HG02610 (cell line): ENCODE data around the gene ROR2.

ENCODE experiments used
- ATAC-seq: cut with Tn5 transposase; IDR thresholded peaks from one replicate; pipeline ENCODE4 v1.9.1; 2021; ENCODE audit warnings: mild to moderate bottlenecking, moderate library complexity; ENCODE audit not compliant: unreplicated experiment

The ROR2 gene

DNA sequence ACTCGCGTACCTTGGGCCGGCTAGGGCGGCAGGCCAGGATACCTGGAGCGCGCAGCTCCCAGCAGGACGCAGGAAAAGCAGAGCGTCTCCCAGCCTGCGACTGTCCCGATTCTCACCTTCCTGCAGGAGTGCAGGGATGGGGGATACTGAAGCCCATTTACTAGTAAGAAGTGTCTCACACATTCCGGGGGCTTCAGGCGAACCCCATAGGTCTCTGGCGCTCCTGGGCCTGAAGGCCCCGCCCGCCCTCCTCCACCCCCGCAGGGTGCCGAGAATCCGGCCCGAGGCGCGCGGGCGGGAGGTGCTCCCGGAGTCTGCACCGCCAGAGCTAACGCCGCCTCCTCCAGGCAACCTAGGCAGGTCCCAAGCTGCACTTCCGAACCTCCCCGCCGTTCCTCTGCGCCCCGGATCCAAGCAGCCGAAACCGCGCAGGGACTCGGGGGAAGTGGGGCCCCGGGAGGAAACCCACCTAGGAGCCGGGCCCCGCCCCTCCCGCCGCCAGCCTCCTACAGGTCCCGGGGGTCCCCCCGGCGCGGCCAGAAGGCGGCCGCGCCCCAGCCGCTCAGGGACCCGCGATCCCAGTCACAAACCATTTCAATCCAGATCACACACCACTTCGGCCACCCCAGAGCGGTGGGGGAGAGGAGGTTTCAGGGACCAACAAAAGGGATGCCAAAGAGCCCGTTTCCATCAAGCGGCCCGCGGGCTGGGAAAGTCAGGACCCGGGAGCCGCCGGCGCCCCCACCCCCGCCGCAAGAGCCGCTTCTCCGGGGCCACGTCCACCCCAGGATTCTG lies 1.2 kb downstream of the ROR2 start:
- no peak for ATAC-seq

- ATAC-seq, result no peak
Observed at GRCh38 chr9:91948101-91948596, 1.9 kb downstream of the ROR2 start.

DNA sequence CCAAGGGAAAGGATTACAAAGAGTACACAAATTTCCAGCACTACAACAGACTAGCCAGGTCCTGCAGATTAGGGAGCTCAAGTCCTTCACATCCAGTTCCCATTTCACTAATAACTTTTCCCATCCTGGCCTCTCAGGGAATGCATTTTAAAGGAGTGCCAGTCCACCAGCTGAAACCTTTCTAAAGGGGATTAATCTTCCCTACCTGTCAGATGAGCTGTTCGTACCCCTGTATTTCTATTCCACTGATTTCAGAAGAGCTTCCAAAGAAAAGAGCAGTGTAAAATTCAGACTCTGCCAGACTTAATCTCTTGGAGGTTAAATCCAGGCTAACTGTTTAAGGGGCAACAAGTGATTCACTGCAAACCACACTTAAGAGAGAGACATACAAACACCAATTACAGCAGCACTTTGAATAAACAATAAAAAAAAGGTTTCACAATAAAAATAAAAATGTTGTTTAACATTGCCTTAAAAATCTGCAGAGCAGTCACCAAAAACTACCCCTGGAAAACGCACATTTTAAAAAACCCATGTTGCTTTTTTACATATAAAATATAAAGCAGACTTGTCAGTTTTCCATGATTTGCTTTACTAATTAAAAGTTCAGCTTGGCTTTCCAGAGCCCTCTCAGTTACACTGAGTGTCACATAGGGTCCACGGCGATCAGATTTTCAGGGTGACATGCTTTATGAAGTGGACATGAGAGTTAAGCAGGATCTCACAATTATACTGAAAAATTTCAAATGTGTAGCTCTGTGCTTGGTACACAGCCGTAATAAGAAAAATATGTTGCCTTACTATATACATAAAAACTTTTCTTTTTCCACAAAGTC lies 3.2 kb downstream of the ROR2 start:
- no peak for ATAC-seq

- ATAC-seq, result no peak
Observed at GRCh38 chr9:91946196-91946595, 3.8 kb downstream of the ROR2 start.

DNA sequence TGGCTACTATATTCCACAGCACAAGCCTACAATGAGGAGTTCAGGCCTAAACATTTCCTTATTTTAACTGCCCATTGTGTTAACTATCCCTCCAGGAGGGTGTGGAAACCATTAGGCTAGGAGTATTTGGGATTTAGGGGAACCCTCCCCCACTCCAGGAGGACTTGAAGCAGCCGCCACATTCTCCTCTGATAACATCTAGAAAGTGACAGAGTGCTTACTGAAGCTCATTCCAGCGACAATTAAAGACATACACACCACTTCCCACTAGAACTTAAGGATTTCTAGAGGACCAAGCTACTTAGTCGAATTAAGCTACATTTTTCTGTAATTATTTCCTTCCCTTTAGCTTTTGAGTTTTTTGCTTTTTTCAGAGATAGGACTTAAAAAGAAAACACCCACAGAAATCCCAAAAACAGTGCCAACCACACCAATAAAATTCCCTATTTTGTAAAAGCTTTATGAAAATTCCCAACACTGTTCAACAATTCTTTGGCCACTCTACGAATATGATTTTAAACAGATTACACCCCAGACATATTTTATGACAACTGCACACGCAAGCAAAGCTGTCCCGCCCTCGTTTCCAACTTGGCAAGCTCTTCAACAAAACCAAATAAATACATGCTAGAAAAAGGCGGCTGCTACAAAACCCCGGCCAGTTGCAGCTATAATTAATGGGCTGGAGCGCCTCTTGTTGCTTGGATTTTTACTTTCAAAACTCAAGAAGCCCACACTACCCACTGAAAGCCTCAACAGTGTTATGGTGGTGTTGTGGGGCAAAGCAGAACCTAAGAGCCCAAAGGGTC lies 4.5 kb downstream of the ROR2 start:
- ATAC-seq, result no peak

DNA sequence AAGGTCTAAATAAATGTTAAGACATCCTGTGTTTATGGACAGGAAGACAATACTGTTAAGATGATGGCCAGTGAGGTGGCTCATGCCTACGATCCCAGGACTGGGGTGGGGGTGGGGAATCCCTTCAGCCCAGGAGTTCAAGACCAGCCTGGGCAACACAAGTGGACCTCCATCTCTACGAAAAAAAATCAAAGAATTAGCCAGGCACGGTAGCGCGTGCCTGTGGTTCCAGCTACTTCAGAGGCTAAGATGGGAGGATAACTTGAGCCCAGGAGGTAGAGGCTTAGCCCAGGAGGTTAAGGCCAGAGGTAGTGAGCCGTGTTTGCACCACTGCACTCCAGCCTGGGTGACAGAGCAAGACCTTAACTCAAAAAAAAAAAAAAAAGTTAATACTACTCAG lies 5.3 kb downstream of the ROR2 start:
- no peak for ATAC-seq

- ATAC-seq, result no peak
Observed at GRCh38 chr9:91943478-91944470, 6.3 kb downstream of the ROR2 start.

DNA sequence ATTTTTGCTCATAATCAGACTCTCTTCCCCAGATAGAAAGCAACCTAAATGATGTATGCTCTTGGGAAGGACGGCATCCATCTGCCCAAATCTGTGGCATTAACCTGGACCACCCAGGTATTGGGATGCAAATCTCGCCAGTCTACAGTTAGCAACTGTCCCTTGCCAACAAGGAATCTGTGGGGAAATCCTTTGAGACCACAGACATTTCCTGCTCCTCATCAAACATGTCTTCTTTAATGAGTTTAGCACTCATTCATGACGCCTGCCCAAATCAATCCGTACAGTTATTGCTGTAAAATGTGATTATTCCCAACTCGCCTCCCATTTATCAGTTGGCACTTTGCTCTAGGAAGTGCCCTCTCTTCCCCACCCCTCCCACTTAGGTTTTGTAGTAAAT lies 7.8 kb downstream of the ROR2 start:
- ATAC-seq, result no peak

- ATAC-seq, result no peak
Observed at GRCh38 chr9:91939978-91940377, 10.1 kb downstream of the ROR2 start.

GRCh38 chr9:91937727-91938126 lies 12.3 kb downstream of the ROR2 start:
- no peak for ATAC-seq

DNA sequence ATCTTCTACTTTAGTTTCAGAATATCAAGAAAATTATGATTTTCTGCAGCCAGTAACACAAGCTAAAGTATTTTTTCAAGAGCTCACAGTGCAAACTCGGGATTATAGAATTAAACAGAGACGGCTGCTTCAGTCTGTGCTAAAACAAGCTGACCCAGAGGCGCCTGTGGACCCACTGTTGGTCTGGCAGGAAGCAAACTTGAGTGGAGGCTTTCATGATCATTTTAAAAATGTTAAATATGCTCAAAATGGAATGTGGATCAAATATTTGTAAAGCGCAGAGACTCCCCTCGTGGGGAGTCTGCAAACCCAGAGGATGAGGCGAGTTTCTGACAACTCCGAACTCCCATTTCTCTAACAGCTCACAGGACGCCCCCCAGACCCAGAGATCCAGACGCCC lies 13.0 kb downstream of the ROR2 start:
- ATAC-seq, result no peak

DNA sequence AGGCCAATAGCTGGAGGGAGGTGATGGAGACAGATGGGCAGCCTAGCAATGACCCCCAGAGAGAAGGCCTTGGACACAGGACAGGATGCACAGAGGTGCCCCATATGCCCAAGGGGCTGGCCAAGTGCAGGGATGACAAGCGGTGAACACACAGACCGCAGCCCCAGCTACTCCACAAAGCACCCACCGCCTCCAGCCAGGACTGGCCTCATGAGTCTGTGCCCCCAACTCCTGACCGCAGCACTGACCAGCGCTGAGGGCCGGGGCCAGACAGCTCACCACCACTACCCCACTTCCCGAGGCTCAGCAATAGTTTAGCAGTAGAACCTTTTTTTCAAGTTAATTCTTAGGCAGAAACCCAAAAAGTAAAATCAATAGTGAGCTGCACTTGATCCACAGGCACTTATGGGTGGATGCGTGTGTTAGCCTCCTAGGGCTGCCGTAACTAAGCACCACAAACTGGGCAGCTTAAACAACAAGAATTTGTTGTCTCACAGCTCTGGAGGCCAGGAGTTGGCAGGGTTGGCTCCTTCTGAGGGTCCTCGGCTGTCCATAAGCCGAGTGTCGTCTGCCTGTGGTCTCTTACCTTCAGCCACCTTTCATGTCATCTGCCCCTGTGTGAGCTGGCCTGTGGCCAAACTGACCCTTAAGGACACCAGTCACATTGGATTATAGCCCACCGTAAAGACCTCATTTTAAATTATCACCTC lies 14.1 kb downstream of the ROR2 start:
- no peak for ATAC-seq

DNA sequence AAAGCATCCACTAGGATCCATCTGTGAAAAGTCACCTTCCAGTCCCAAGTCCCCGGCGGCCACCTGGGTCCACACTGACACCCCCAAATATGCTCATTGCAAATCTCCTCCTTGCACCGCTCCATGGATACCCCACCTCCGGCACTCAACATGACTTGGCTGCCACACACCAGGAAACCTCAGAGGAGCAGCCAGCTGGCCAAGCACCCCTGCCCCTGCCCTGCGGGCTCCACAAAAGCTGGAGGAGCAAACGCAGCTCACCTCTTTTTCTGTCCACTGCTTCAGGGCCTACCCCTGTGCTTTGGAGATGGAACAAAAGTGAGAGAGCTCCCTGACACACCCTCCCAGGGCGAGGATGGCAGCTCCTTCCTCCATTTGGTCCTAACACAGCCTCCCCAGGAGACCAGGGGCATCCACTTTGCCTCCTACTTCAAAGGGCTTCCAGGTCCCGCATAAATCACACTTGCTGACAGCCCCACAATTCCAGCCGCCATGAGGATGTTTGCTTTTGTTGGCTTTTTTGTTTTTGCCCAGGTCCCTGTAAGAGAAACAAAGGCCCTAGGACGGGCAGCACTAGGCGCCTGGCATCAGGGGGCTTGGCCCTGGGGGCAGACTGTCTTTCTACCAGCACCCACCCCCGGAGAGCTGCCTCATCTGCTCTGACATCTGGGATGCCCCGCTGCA lies 14.8 kb downstream of the ROR2 start:
- ATAC-seq, result no peak

DNA sequence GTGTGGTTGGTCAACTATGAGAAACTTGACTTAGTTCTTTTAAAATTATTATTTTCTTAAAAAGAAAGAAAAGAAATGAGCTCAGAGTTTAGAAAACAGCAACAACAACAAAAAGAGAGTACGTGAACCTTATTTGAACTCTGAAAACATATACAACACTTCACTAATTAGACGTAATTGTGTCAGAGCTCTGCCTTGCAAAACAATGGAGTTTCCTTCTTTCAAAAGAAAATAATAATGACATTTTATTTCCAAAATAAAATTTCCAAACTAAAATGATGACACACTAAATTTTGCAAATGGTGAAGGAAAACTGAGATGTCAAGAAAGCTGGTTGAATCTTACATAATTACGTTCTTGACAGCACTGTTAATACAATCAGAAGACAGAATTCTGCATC lies 15.4 kb downstream of the ROR2 start:
- ATAC-seq, result no peak

GRCh38 chr9:91933556-91934352 lies 16.3 kb downstream of the ROR2 start:
- no peak for ATAC-seq

DNA sequence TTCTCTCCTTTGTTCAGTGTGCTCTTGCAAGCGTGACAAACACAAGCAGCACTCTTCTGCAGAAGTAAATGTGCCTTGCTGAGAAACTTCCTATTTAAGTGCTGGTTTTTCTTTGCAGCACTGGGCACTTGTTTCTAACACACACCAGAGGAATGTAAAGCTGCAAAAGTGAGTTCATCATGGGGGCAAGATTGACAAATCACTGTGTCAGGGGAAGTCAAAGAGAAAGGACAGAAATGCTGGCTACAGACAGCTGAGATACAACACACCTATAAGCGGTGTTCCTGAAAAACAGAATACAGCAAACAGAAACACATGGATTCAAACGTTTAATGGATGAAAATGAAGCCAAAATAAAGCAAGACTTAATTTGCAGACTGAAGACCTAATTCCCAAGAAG lies 19.6 kb downstream of the ROR2 start:
- no peak for ATAC-seq

DNA sequence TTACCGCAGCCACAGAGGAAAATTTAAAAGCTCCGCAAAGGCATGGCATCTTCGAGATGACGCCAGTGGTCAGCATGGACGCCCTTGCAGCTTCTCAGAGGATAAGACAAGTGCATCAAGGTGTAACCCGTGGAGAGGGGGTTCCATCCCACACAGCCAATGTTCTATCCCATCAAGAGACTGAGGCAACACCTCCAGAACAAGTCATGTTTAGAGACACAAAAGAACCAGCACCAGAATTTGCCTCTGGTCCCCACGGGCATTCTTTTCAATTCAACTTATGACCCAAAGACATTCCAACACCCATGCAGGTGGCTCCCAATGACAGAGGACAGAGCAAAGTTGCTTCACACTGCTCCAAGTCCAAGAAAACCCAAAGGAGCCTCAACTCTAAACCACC lies 20.7 kb downstream of the ROR2 start:
- ATAC-seq, result no peak

DNA sequence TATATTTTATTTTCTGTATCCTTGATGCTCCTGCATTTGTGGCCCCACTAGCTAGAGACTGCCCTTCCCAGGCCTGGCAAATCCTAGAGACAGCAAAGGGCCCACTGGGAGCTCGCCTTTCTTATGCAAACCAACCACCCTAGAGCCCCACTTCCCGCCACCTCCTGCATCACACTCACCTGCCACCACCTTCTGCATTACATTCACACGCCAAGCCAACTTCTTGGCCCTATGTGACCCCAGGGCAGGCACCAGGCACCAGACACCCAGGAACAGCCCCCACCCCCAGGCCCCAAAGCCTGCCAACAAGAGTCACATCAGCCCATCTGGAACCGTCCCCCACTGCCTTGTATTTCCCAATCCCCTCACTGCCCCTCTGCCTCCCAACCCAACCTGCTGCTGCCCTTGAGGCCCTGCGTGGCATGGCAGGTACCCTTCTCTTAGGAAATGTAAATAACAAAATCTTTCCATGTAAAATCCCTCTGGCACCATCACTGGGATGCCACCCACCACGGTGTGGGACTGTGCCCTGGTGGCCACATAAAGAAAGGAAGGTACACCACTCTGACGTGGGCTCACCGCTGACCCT lies 22.0 kb downstream of the ROR2 start:
- ATAC-seq, result no peak
